ENCODE data around the gene IL15.
"Not testable (repeated sequence)": the region's sequence is repeated elsewhere in the genome, so short reads cannot be mapped to it uniquely, and the experiment has no call there.

IL15 gene

DNA sequence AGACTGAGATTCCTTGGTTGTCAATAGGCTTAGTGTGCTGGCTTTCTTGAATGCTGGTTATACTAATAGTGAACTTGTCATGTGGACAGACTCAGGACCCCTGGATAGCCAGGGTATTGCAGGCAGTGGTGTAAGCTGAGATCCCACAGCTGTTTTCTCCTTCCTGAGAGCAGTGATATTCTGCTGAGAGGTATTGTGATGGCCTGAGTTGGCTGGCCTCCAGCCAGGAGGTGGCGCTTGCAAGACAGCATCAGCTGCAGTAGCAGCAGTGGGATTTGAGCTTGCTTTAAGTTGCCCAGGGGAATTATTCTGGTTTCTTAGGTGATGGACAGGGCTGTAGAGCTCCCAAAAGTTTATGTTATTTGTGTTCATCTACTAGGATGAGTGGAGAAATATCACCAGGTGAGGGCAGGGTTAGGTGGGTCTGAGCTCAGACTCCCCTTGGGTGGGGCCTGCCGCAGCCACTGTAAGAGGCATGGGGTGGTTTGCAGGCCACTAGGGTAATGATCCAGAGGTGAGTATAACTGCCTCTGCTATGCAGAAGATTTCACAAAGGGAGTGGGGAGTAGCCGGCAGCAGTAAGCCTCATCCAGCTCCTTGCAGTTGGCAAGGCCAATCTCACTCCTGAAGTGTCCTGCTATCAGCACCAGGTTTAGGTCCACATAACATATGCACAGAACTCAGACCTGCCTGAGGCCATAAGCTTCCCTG lies 66.2 kb downstream of the IL15 start:
- no peak for DNase-seq (ENCODE audit: low read depth in 2 of 2)

- no peak for DNase-seq (ENCODE audit: low read depth in 2 of 2)
Measured at GRCh38 chr4:141703497-141703896, 67.1 kb downstream of the IL15 start.

DNA sequence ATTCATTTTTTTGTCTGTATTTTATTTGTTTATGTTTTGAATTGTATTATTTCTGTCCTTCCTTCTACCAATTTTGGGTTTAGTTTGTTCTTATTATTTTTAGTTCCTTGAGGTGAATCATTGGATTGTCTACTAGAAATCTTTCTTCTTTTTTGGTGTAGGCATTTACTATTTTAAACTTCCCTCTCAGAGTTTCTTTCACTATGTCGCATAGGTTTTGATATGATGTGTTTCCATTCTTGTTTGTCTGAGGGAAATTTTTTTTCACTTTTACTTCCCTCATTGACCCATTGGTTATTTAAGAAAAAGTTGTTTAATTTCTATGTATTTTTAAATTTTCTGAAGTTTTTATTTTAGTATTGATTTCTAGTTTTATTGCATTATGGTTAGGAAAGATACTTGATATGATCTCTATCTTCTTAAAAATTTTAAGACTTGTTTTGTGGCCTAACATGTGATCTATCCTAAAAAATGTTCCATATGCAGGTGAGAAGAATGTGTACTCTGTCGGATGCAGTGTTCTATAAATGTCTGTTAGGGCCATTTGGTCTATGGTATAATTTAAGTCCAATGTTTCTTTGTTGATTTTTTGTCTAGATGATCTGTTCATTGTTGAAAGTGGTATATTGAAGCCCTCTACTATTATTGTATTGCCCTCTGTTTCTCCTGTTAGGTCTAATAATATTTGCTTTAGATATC lies 68.8 kb downstream of the IL15 start:
- DNase-seq (ENCODE audit: low read depth in 2 of 2) = no peak

GRCh38 chr4:141705747-141706377 lies 69.5 kb downstream of the IL15 start:
- no peak for DNase-seq (ENCODE audit: low read depth in 2 of 2)

GRCh38 chr4:141706445-141706844 lies 70.1 kb downstream of the IL15 start:
- no peak for DNase-seq (ENCODE audit: low read depth in 2 of 2)

- no peak for DNase-seq (ENCODE audit: low read depth in 2 of 2)
Measured at GRCh38 chr4:141711211-141711610, 74.8 kb downstream of the IL15 start.

- DNase-seq (ENCODE audit: low read depth in 2 of 2) = no peak
Measured at GRCh38 chr4:141713185-141713584, 76.8 kb downstream of the IL15 start.

- DNase-seq (ENCODE audit: low read depth in 2 of 2) = no peak
Measured at GRCh38 chr4:141713771-141714445, 77.5 kb downstream of the IL15 start.

DNA sequence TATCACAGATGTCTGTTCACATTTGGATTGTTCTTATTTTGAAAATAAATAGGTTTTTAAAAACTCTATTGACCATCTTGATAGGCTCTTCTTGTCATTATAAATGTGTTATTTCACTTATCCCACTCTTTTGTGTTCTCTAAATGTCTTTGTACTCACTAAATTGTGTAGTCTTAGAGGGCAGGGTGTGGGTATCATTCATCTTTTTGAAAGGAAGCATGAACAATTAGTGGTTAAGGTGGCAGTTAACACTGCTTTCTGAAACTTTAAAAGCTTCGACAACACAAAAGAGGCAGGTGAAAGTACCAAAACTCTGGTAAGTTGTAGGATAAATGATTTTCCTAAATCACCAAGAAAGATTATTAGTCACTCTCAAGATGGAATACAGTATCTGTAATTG lies 83.2 kb downstream of the IL15 start:
- no peak for DNase-seq (ENCODE audit: low read depth in 2 of 2)

DNA sequence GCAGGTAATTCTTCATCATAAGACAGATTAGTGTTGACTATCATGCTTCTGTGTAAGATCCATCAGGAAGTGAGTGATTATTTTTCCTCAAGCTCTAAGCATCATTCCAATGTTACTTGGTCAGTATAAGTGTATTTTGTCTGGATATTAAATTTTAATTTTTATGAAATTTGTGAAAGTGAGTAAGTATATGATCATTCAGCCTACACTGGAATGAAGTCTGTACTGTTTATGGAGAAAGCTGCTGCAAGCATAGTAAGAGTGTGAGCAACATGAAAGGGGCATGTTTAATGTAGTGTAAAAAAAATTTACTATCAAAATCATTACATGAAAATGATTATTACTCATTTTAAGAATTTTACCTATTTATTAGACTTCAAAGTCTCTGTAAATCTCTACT lies 84.8 kb downstream of the IL15 start:
- DNase-seq (ENCODE audit: low read depth in 2 of 2) = no peak

DNA sequence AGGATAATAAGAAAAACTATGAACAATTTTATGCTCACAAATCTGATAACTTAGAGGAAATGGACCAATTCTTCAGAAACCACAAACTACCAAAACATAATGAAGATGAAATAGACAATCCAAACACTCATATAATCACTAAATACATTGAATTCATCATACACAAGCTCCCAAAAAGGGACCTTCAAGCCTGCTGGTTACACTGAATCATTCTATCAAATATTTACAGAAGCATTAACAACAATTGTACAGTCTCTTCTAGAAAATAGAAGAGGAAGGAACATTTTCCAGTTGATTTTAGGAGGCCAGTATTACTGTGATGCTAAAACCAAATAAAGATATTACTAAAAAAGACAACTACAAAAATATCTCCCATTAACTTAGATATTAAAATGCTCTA lies 88.3 kb downstream of the IL15 start:
- DNase-seq (ENCODE audit: low read depth in 2 of 2) = no peak

DNA sequence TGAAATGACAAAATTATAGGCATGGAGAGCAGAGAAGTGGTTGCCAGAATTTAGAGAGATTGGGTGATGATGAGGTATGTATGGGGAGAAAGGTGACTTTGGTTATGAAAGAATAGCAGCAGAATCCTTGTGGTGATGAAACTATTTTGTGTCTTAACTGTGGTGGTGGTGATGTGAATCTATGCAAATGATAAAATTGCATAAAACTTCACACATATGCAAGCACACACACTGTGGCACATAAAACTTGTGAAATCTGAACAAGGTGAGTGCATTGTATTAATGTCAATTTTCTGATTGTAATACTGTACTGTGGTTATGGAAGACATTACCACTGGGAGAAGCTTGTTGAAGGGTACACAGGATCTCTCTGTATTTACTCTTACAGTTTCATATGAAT lies 91.0 kb downstream of the IL15 start:
- DNase-seq (ENCODE audit: low read depth in 2 of 2) = no peak

DNA sequence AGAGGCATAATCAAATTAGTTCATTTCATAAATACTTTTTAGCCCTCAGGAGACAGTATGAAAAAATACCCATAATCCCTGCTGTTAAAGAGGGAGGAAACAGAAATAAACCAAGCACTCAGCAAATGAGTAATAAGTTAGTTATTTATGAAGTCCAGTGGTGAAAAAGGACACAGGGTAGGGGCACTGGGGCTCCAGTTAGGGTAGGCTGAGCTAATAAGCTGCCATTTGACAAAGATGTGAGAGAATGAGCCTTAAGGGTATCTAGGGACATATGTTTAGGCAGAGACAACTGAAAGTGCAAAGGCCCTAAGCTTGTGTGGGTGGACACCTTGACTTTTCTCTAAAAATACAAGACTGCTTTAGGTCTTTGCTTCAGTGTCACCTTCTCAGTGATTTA lies 94.4 kb downstream of the IL15 start:
- DNase-seq (ENCODE audit: low read depth in 2 of 2) = no peak

- DNase-seq (ENCODE audit: low read depth in 2 of 2) = no peak
Measured at GRCh38 chr4:141731481-141731880, 95.1 kb downstream of the IL15 start.

GRCh38 chr4:141739636-141740035 lies 103.3 kb downstream of the IL15 start:
- no peak for DNase-seq (ENCODE audit: low read depth in 2 of 2)

DNA sequence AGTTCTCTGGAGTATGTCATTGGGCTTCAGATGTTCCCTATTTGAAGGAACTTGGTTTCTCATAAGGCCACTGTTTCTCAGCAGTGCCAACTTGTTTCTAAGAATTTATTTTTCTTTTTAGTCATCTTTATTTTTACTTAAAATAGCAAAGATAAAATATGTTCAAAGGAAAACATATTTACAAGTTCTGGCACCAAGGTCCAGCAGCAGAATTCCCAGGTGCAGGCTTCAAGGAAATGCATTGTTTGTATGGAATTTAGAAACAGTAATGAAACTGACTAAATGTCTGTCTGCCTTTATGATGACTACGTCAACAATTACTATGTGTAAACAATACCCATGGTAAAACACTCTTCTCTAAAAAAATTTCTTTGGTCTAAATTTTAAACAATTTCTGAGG lies 109.6 kb downstream of the IL15 start:
- no peak for DNase-seq (ENCODE audit: low read depth in 2 of 2)

GRCh38 chr4:141751806-141752205 lies 115.4 kb downstream of the IL15 start:
- not testable (repeated sequence) for DNase-seq (ENCODE audit: low read depth in 2 of 2)

GRCh38 chr4:141757287-141757686 lies 120.9 kb downstream of the IL15 start:
- no peak for DNase-seq (ENCODE audit: low read depth in 2 of 2)

GRCh38 chr4:141759796-141760425 lies 123.5 kb downstream of the IL15 start:
- no peak for DNase-seq (ENCODE audit: low read depth in 2 of 2)

GRCh38 chr4:141761926-141762325 lies 125.5 kb downstream of the IL15 start:
- DNase-seq (ENCODE audit: low read depth in 2 of 2) = no peak

DNA sequence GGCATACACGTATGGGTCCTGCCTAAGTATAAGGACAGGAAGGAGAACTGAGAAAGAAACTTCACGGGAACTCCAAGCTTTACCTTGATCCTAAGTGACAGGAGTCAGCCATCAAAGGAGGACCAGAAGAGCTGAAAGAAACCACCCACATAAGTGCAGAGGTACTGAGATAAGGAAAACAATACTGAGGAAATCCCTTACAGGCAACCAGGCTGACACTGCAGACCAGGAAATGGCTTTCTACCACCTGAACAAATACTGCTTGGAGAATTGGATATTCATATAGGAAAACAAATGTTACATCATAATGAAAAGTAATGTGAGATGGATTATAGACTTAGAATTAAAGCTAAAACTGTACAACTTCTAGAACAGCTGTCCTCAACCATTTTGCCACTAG lies 127.0 kb downstream of the IL15 start:
- no peak for DNase-seq (ENCODE audit: low read depth in 2 of 2)

- DNase-seq (ENCODE audit: low read depth in 2 of 2) = no peak
Measured at GRCh38 chr4:141768954-141769353, 132.6 kb downstream of the IL15 start.

Data from stimulated activated CD4-positive, alpha-beta T cell treated with anti-CD3 and anti-CD28 coated beads, Interleukin-4, amount 100 ng/mL, for 48 hours (primary cell).